RWPE2 (cell line): ENCODE results near the gene STK32A.
"Not testable (repeated sequence)": the region's sequence is repeated elsewhere in the genome, so short reads cannot be mapped to it uniquely, and the experiment has no call there.

ENCODE experiments used
- ATAC-seq: fragments of 200-7000 bp; cut with Tn5 transposase; 3 replicates; pipeline ENCODE4 v1.9.1; 2021; ENCODE audit warnings: low read depth
- DNase-seq: peaks from one replicate; pipeline ENCODE4 v3.0.0-alpha.2; 2020; ENCODE audit warnings: low spot score
- H3K27ac ChIP-seq: fragments of 450-650 bp; 2 replicates; pipeline ENCODE4 v1.5.1; 2017; ENCODE audit warnings: mild to moderate bottlenecking; ENCODE audit not compliant: poor library complexity, severe bottlenecking
- H3K27me3 ChIP-seq: fragments of 250-450 bp; sonication (Bioruptor Pico); 2 replicates; pipeline ENCODE4 v1.5.1; 2021; ENCODE audit warnings: mild to moderate bottlenecking, moderate library complexity; ENCODE audit not compliant: insufficient read depth, poor library complexity, severe bottlenecking
- H3K36me3 ChIP-seq: fragments of 250-450 bp; sonication (Bioruptor Pico); 2 replicates; pipeline ENCODE4 v1.5.1; 2020; ENCODE audit warnings: low read depth, mild to moderate bottlenecking, moderate library complexity
- H3K4me1 ChIP-seq: fragments of 250-450 bp; sonication (Bioruptor Pico); 2 replicates; pipeline ENCODE4 v1.5.1; 2021; ENCODE audit warnings: mild to moderate bottlenecking, moderate library complexity; ENCODE audit not compliant: insufficient read depth, poor library complexity, severe bottlenecking
- H3K4me3 ChIP-seq: fragments of 250-450 bp; sonication (Bioruptor Pico); 2 replicates; pipeline ENCODE4 v1.5.1; 2021; ENCODE audit warnings: mild to moderate bottlenecking, moderate library complexity; ENCODE audit not compliant: severe bottlenecking
- H3K9me3 ChIP-seq: fragments of 250-450 bp; sonication (Bioruptor Pico); 2 replicates; pipeline ENCODE4 v1.5.1; 2021; ENCODE audit warnings: mild to moderate bottlenecking, moderate library complexity; ENCODE audit not compliant: severe bottlenecking
- TF ChIP-seq, protein P1 (sequence below): fragments of 450-650 bp; IDR thresholded peaks from one replicate; pipeline ENCODE4 v1.5.1; 2017; ENCODE audit warnings: mild to moderate bottlenecking, moderate library complexity; ENCODE audit not compliant: poor library complexity, severe bottlenecking

Gene STK32A

DNA sequence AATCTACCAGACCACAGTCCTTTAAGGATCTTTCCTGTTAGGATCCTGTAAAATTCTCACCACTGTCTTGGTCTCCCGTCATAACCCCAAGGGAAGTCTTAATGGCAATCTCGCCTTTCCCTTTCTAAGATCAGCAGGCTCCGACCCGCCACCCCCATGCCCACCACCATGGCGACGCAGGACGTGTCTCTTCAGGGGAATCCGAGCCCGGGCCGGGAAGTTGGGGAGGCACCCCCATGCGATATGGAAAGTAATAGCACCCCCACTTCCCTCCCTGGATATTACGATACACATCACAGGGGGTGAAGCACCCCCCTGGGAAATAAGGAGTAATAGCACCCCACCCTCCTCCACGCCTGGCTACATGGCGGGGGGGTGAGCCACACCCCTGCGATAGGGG is 8.3 kb upstream of the STK32A start:
- Histone ChIP-seq H3K27me3 (peaks cover 4% of the 10 kb centered on the region), H3K9me3 (no peaks in the 10 kb centered on the region), H3K27ac (no peak overlapping the region), H3K4me3 (no peak overlapping the region), H3K4me1 (no peaks in the 10 kb centered on the region), H3K36me3 (no peaks in the 10 kb centered on the region)
- TF ChIP-seq, protein P1, sequence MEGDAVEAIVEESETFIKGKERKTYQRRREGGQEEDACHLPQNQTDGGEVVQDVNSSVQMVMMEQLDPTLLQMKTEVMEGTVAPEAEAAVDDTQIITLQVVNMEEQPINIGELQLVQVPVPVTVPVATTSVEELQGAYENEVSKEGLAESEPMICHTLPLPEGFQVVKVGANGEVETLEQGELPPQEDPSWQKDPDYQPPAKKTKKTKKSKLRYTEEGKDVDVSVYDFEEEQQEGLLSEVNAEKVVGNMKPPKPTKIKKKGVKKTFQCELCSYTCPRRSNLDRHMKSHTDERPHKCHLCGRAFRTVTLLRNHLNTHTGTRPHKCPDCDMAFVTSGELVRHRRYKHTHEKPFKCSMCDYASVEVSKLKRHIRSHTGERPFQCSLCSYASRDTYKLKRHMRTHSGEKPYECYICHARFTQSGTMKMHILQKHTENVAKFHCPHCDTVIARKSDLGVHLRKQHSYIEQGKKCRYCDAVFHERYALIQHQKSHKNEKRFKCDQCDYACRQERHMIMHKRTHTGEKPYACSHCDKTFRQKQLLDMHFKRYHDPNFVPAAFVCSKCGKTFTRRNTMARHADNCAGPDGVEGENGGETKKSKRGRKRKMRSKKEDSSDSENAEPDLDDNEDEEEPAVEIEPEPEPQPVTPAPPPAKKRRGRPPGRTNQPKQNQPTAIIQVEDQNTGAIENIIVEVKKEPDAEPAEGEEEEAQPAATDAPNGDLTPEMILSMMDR, result no peak
- DNase-seq, result no peak
- no peak for ATAC-seq

DNA sequence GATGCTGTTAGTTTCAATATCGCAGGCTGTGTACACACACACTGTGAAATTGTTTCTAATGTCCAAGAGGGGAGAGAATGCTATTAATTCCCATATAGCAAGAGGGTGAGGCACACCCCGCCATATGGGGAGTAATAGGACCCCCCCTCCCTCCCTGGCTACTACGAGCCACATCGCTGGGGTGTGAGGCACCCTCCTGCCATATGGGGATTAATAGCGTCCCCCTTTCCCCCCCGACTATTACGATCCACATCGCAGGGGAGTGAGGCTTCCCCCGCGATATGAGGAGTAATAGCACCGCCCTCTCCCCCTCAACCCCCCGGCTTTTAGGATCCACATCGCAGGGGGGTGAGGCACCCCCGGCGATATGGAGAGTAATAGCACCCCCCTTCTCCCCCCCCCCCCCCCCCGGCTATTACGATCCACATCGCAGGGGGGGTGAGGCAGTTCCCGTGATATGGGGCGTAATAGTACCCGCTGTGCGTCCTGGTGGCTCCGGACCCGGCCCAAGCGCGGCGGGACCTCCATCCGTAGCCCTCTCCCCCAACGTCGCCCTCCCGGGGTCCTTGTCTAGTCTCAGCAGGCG is 494 bp upstream of the STK32A start:
- no peaks in the 10 kb centered on the region for H3K36me3 ChIP-seq
- TF ChIP-seq, protein P1, result no peak
- H3K4me3 ChIP-seq, result peak overlapping the region; percentile 19
- H3K27me3 ChIP-seq, result peaks cover 59% of the 10 kb centered on the region
- no peak for DNase-seq
- H3K9me3 ChIP-seq, result no peaks in the 10 kb centered on the region
- no peaks in the 10 kb centered on the region for H3K4me1 ChIP-seq
- peak; percentile 23 for ATAC-seq
- no peak overlapping the region for H3K27ac ChIP-seq

DNA sequence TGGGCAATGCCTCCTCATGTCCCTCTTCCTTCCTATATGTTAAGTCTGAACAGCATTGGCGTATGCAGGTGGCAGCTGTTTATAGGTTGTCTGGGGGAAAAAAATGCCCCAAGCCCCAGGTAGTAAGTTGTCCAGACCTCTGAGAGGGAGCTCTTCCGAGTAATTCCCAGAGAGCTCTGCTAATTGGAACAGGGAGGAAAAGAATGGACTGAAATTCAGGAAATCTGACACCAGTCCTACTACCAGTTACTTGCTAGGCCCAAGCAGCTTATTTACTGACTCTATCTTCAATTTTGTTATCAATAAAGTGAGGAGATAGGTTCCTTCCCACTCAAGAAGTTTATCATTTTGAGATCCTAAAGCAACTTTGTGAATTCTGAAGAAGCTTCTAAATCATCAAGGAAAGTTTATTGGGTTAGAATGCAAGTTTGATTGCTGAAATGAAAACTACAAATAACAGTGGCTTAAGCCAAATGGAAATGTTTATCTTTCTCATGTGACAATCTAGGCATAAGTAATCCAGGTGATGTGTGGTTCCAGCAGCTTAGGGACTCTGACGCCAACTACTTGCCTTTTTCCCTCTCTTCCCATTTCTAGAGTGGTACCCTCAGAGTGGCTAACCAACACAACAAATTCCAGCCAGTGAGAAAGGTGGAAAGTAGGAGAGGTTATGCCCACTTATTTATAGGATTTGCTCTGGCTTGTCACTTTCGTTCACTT is 5.6 kb downstream of the STK32A start:
- TF ChIP-seq, protein P1, result no peak
- no peak for ATAC-seq
- Histone ChIP-seq H3K27me3 (peaks cover 48% of the 10 kb centered on the region), H3K9me3 (no peaks in the 10 kb centered on the region), H3K4me3 (no peak overlapping the region), H3K36me3 (no peaks in the 10 kb centered on the region), H3K4me1 (no peaks in the 10 kb centered on the region), H3K27ac (no peak overlapping the region)
- DNase-seq, result no peak

DNA sequence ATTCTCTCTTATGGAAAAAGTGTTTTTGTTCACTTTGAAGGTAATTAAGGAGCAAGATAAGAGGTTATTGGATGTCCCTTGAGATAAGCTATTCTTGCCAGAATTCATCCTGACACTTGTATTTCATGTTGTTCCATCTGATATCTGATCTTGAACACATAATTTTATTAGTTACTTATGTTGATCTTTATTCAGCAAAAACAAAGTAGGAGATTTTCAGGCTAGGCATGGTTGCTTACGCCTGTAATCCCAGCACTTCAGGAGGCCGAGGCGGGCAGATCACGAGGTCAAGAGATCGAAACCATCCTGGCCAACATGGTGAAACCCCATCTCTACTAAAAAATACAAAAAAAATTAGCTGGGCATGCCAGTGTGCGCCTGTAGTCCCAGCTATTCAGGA is 8.4 kb downstream of the STK32A start:
- not testable (repeated sequence) for H3K9me3 ChIP-seq, H3K4me3 ChIP-seq, DNase-seq, ATAC-seq, H3K36me3 ChIP-seq, H3K27ac ChIP-seq, H3K4me1 ChIP-seq
- H3K27me3 ChIP-seq, result peaks cover 34% of the 10 kb centered on the region

DNA sequence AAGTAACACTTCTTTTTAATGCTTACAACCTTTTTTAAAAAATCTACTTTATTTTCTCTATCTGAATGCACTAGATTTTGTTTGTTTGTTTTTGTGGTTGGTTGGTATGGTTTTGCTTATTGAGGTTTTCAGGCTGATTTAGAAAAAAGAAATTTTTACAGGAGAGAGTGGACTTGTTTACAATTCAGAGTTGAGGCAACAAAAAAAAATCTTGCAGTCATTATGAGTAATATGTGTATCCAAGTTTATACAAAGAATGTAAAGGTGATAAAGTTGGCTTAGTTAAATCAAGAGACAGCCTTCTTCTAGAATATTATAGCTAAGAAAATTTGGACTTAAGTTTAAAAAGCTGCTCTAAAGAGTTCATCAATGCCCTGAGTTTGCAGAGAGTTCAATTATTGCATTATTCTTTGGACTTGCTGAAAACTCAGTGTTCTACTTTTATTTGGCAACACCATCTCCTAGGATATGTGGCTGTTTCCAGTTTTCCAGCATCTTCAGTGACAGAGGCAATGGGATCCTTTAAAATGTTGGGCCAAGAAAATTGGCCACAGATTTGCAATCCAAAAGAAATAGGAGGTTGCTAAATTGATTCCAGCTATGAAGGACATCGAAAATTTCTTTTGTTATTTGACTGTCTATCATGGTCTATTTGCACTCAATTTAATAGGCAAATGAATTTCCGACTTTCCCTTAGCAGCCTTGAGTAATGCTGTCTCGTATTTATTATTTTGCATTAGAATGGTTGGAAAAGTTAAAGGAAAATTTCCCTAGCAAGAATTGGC is 10.7 kb downstream of the STK32A start:
- TF ChIP-seq, protein P1, result no peak
- Histone ChIP-seq H3K36me3 (no peaks in the 10 kb centered on the region), H3K4me3 (no peak overlapping the region), H3K9me3 (no peaks in the 10 kb centered on the region), H3K27ac (no peak overlapping the region), H3K4me1 (no peaks in the 10 kb centered on the region), H3K27me3 (peaks cover 34% of the 10 kb centered on the region)
- ATAC-seq (no peak), DNase-seq (no peak)
